K562 (cell line): Measurements from ENCODE around the gene FAM83E. TPM values are rescaled to one million over a fixed set of nuclear protein-coding genes. Genes with fewer than 3 reads are reported as not detected.

Experiments used
- ATAC-seq: fragments of 200-7000 bp; cut with Tn5 transposase; 3 replicates; pipeline ENCODE4 v1.9.1; 2020; ENCODE audit warnings: moderate library complexity
- BruUV-seq: library from RNA; stranded (reverse); fragments of 400-500 nt; replicated peaks from 2 replicates; lab custom pipeline; 2021; lab: Mats Ljungman, UMichigan
- CTCF ChIA-PET: fragments of 300-600 bp; formaldehyde crosslinking; extraction: SDS; loops from one replicate; lab custom pipeline; 2021; ENCODE audit warnings: low intra/inter-chr PET ratio; lab: Yijun Ruan, JAX
- POLR2A ChIA-PET: fragments of 300-600, 350-650 bp; sonication (Branson Sonifier 250); formaldehyde crosslinking; extraction: SDS; loops from one replicate; lab custom pipeline; 2021; ENCODE audit warnings: antibody characterized with exemption, inconsistent platforms; lab: Yijun Ruan, JAX
- DNase-seq, 4 experiments: peaks; one replicate each; pipeline versions ENCODE4 v3.0.0 to v3.0.0-alpha.2; 2011 to 2018; ENCODE audit warnings: low spot score in 3 of 4, mixed read lengths in 3 of 4; ENCODE audit errors: extremely low read depth in 1 of 4
- FAIRE-seq: peaks from 2 replicates; lab custom pipeline; 2011; peaks lifted over from hg19 to GRCh38; lab: Jason Lieb, UNC
- H2AFZ ChIP-seq: 2 replicates; pipeline ENCODE4 v1.6.0; 2011; ENCODE audit warnings: low read depth, low read length, control low read depth, inconsistent platforms
- H3K27ac ChIP-seq: fragments of 200-600 bp; 3 replicates; pipeline ENCODE4 v1.8.0; 2011; ENCODE audit warnings: low read depth, mild to moderate bottlenecking, control low read depth, inconsistent platforms, low read length, moderate library complexity, mixed read lengths; ENCODE audit errors: extremely low read depth
- H3K27me3 ChIP-seq, 2 experiments: fragments of 300-600 bp in 1 of 2; 2 replicates in 1 of 2; 3 replicates in 1 of 2; pipeline versions ENCODE4 v1.6.0 to v1.8.0; 2011; ENCODE audit warnings: inconsistent platforms in 2 of 2, low read length in 2 of 2, mild to moderate bottlenecking in 1 of 2, mixed read lengths in 1 of 2, moderate library complexity in 1 of 2; ENCODE audit not compliant: control insufficient read depth in 2 of 2, insufficient read depth in 2 of 2
- H3K36me3 ChIP-seq: fragments of 300-600 bp; 3 replicates; pipeline ENCODE4 v1.8.0; 2011; ENCODE audit warnings: mild to moderate bottlenecking, low read length, inconsistent platforms; ENCODE audit not compliant: control insufficient read depth, insufficient read depth
- H3K4me1 ChIP-seq, 2 experiments: fragments of 200-600 bp in 1 of 2; replicated peaks in 1 of 2; 2 replicates in 1 of 2; 3 replicates in 1 of 2; pipeline versions ENCODE4 v1.5.1 to v1.8.0; 2011; ENCODE audit warnings: inconsistent platforms in 2 of 2, low read length in 2 of 2, mild to moderate bottlenecking in 1 of 2, mixed read lengths in 1 of 2, moderate library complexity in 1 of 2; ENCODE audit not compliant: control insufficient read depth in 2 of 2, insufficient read depth in 2 of 2
- H3K4me2 ChIP-seq: 2 replicates; pipeline ENCODE4 v1.6.1; 2011; ENCODE audit warnings: low read length, control low read depth, inconsistent platforms, mixed read lengths; ENCODE audit not compliant: insufficient read depth
- H3K4me3 ChIP-seq: fragments of 200-600 bp; sonication (generic), shearing (Covaris generic); 2 replicates; pipeline ENCODE4 v1.5.1; 2016; ENCODE audit warnings: control low read depth, inconsistent platforms
- H3K79me2 ChIP-seq: fragments of 200-600 bp; 3 replicates; pipeline ENCODE4 v1.8.0; 2011; ENCODE audit warnings: low read length, inconsistent platforms; ENCODE audit not compliant: control insufficient read depth, insufficient read depth
- H3K9ac ChIP-seq, 2 experiments: 2 replicates each; pipeline versions ENCODE4 v1.6.0 to v1.6.1; 2011; ENCODE audit warnings: low read depth in 2 of 2, low read length in 2 of 2, control low read depth in 1 of 2, inconsistent platforms in 1 of 2, mild to moderate bottlenecking in 1 of 2, mixed read lengths in 1 of 2; ENCODE audit not compliant: insufficient read depth in 1 of 2
- H3K9me1 ChIP-seq: one replicate; pipeline ENCODE4 v1.6.0; 2011; ENCODE audit warnings: inconsistent platforms, mild to moderate bottlenecking, low read length, moderate library complexity; ENCODE audit not compliant: control insufficient read depth, insufficient read depth
- H3K9me3 ChIP-seq: replicated peaks from 2 replicates; pipeline ENCODE4 v1.5.1; 2011; ENCODE audit warnings: low read depth, low read length, inconsistent platforms; ENCODE audit not compliant: control insufficient read depth, insufficient read depth
- H4K20me1 ChIP-seq: replicated peaks from 2 replicates; pipeline ENCODE4 v1.6.1; 2011; ENCODE audit warnings: low read length, inconsistent platforms, mixed read lengths; ENCODE audit not compliant: control insufficient read depth, insufficient read depth
- BCOR ChIP-seq: fragments of 450-650 bp; IDR thresholded peaks from 2 replicates; pipeline ENCODE4 v1.6.1; 2016
- HDAC2 ChIP-seq: fragments of 450-650 bp; IDR thresholded peaks from 2 replicates; pipeline ENCODE4 v1.6.1; 2016; ENCODE audit warnings: mild to moderate bottlenecking
- KDM1A ChIP-seq, 2 experiments: fragments of 450-650 bp; IDR thresholded peaks; 2 replicates each; pipeline ENCODE4 v1.6.1; 2016; ENCODE audit warnings: mild to moderate bottlenecking in 2 of 2
- NR3C1 ChIP-seq: sonication (generic); formaldehyde crosslinking; IDR thresholded peaks from 2 replicates; pipeline ENCODE4 v1.8.1; 2022; ENCODE audit warnings: missing genetic modification reagents
- POLR3A ChIP-seq: IDR thresholded peaks from 2 replicates; pipeline ENCODE4 v1.6.1; 2011; ENCODE audit warnings: borderline replicate concordance, mild to moderate bottlenecking, moderate library complexity; ENCODE audit not compliant: insufficient read length, insufficient read depth; ENCODE audit errors: extremely low read depth
- POLR3G ChIP-seq: IDR thresholded peaks from 2 replicates; pipeline ENCODE4 v1.6.1; 2011; ENCODE audit not compliant: insufficient read length, insufficient replicate concordance; ENCODE audit errors: extremely low read depth
- POU5F1 ChIP-seq: fragments of 150-350 bp; IDR thresholded peaks from 2 replicates; pipeline ENCODE4 v1.6.1; 2014; ENCODE audit warnings: borderline replicate concordance, low read length, low read depth, mild to moderate bottlenecking; ENCODE audit not compliant: partially characterized antibody
- RAD51 ChIP-seq: fragments of 450-650 bp; IDR thresholded peaks from 2 replicates; pipeline ENCODE4 v1.7.1; 2016; ENCODE audit warnings: low read depth, mild to moderate bottlenecking, borderline replicate concordance
- RBM25 ChIP-seq: fragments of 200-400 bp; formaldehyde crosslinking; IDR thresholded peaks from 2 replicates; pipeline ENCODE4 v1.6.1; 2018; ENCODE audit warnings: low read length, low read depth, moderate library complexity; ENCODE audit not compliant: severe bottlenecking
- SMARCA5 ChIP-seq: fragments of 450-650 bp; IDR thresholded peaks from 2 replicates; pipeline ENCODE4 v1.6.1; 2016
- SREBF1 ChIP-seq: fragments of 150-350 bp; IDR thresholded peaks from 2 replicates; pipeline ENCODE4 v1.6.1; 2014; ENCODE audit warnings: antibody characterized with exemption, low read depth, low read length, borderline replicate concordance
- TBL1XR1 ChIP-seq, 2 experiments: IDR thresholded peaks; 2 replicates each; pipeline ENCODE4 v1.6.1; 2012; ENCODE audit warnings: improper control_type of control experiment in 2 of 2, low read length in 2 of 2, mild to moderate bottlenecking in 1 of 2
- ZNF140 ChIP-seq: fragments of 250-450 bp; sonication (Bioruptor Pico); IDR thresholded peaks from 2 replicates; pipeline ENCODE4 v1.8.0; 2021; ENCODE audit warnings: moderate library complexity, mild to moderate bottlenecking, inconsistent platforms
- ZNF282 ChIP-seq: sonication (generic); formaldehyde crosslinking; IDR thresholded peaks from 2 replicates; pipeline ENCODE4 v1.8.1; 2023; ENCODE audit warnings: missing genetic modification reagents
- WGBS: fragments of 100-300 bp; shearing (Covaris generic); methylation state at CpG from one replicate; pipeline ENCODE4 v1.1.6; 2016; ENCODE audit warnings: low coverage, mixed read lengths; ENCODE audit not compliant: insufficient coverage; ENCODE audit errors: missing lambda C conversion rate; 5-methylcytosine and 5-hydroxymethylcytosine counted together
- in situ Hi-C: fragments of 300-500 bp; cut with MboI; formaldehyde crosslinking; loops from 4 replicates; pipeline ENCODE4 v1.15.0; 2018; ENCODE audit warnings: inconsistent platforms, mixed read lengths
- intact Hi-C: fragments of 100-400 bp; cut with micrococcal nuclease; formaldehyde crosslinking; loops from 2 replicates; pipeline ENCODE4 v1.14.2; 2022
- polyA plus RNA-seq, 8 experiments: library from polyadenylated mRNA; depleted of rRNA in 4 of 8; stranded (reverse) in 5 of 8; unstranded in 3 of 8; fragments of >200 nt; fragmentation: Nextera tagmentation in 2 of 8; fragmentation: Illumina TruSeq in 1 of 8; extraction: Ambion mirVana in 2 of 8; extraction: Trizol in 1 of 8; gene quantifications; 2 replicates each; pipeline versions ENCODE4 v1.2.1 to v1.2.3, GENCODE V29; 2011 to 2014; ENCODE audit warnings: inconsistent platforms in 1 of 8, missing spikeins in 1 of 8
- total RNA-seq, 7 experiments: library from RNA; depleted of rRNA in 6 of 7; stranded (reverse); fragments of >200 nt in 6 of 7; fragmentation: Illumina TruSeq in 2 of 7; extraction: Trizol in 2 of 7; gene quantifications; 2 replicates each; pipeline versions ENCODE4 v1.2.1 to v1.2.3, GENCODE V29; 2011 to 2021; ENCODE audit warnings: low replicate concordance in 1 of 7
- TF ChIP-seq, protein P1 (sequence below): sonication (generic); formaldehyde crosslinking; IDR thresholded peaks from 2 replicates; pipeline ENCODE4 v1.4.0; 2020; ENCODE audit warnings: mild to moderate bottlenecking, missing genetic modification reagents
- TF ChIP-seq, protein P2 (sequence below): fragments of 450-650 bp; IDR thresholded peaks from 2 replicates; pipeline ENCODE4 v1.6.1; 2016; ENCODE audit warnings: antibody characterized with exemption

The FAM83E gene
- total and polyA plus RNA-seq, 9 of the 15 experiments (the other 6 are each of a cell fraction or from before 2014, with no cell fraction given) = 0.15 to 0.87 (median 0.29) TPM; not detected in 4

DNA sequence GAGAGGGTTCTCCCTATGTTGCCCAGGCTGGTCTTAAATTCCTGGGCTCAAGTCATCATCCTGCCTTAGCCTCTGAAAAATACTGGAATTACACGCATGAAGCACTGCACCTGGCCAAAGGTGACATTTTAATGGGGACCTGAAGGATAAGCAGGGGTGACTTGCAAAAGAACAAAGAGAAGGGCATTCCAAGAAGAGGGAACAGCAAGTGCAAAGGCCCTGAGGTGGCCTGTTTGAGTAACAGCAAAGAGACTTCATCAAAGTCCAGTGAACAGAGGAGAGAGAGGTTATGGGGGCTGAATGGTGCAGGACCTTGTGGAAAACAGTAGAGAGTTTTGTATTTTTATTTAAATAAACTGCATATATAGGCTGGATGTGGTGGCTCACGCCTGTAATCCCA is 27.0 kb upstream of the FAM83E start:
- ChIA-PET CTCF (no interaction called here), POLR2A (interaction anchor here (0.8 to 1.1 kb wide), 2 partner anchors 34 to 342 kb away, joined by 3 read pairs; no protein-coding TSS in a partner anchor)
- 0 out of 2 replicates have a peak, but pooled peaks cover 4% of the 10 kb centered on the region for H4K20me1 ChIP-seq
- no peak overlapping the region for H3K4me2 ChIP-seq
- FAIRE-seq (no peak), ATAC-seq (no peak), DNase-seq (no peak)
- no peak overlapping the region for H3K27ac ChIP-seq
- H3K4me1 ChIP-seq = peaks cover 29 to 55% of the 10 kb centered on the region in 2 experiments
- peaks cover 18% of the 10 kb centered on the region; the same call in 2 of the 3 replicates for H3K79me2 ChIP-seq
- no peaks in the 10 kb centered on the region for H3K36me3 ChIP-seq
- BruUV-seq = no TSS peak
- no peaks in the 10 kb centered on the region for H3K9me3 ChIP-seq
- TF ChIP-seq SREBF1 = no peak
- TF ChIP-seq RBM25 = peak; percentile 69
- TF ChIP-seq KDM1A (IDR thresholded peaks at IDR 0.05) = peak; percentile 41 to 63; a peak in 3 of 4 replicates
- TF ChIP-seq, protein P1, sequence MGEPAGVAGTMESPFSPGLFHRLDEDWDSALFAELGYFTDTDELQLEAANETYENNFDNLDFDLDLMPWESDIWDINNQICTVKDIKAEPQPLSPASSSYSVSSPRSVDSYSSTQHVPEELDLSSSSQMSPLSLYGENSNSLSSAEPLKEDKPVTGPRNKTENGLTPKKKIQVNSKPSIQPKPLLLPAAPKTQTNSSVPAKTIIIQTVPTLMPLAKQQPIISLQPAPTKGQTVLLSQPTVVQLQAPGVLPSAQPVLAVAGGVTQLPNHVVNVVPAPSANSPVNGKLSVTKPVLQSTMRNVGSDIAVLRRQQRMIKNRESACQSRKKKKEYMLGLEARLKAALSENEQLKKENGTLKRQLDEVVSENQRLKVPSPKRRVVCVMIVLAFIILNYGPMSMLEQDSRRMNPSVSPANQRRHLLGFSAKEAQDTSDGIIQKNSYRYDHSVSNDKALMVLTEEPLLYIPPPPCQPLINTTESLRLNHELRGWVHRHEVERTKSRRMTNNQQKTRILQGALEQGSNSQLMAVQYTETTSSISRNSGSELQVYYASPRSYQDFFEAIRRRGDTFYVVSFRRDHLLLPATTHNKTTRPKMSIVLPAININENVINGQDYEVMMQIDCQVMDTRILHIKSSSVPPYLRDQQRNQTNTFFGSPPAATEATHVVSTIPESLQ (CRISPR knock-in tag) = no peak
- TF ChIP-seq ZNF140 (CRISPR knock-in tag) = no peak
- peak; percentile 82 for TF ChIP-seq BCOR
- TF ChIP-seq ZNF282 (CRISPR knock-in tag) = no peak
- TF ChIP-seq POLR3A = no peak
- no peak for TF ChIP-seq POU5F1
- TF ChIP-seq HDAC2 = 0 out of 2 replicates have a peak, but pooled peaks have one; percentile 25
- TF ChIP-seq NR3C1 (CRISPR knock-in tag) = no peak
- no peak for TF ChIP-seq TBL1XR1 (IDR thresholded peaks at IDR 0.05; ENCODE audit: low read length in 2 of 2)
- no peak for TF ChIP-seq POLR3G
- TF ChIP-seq, protein P2, sequence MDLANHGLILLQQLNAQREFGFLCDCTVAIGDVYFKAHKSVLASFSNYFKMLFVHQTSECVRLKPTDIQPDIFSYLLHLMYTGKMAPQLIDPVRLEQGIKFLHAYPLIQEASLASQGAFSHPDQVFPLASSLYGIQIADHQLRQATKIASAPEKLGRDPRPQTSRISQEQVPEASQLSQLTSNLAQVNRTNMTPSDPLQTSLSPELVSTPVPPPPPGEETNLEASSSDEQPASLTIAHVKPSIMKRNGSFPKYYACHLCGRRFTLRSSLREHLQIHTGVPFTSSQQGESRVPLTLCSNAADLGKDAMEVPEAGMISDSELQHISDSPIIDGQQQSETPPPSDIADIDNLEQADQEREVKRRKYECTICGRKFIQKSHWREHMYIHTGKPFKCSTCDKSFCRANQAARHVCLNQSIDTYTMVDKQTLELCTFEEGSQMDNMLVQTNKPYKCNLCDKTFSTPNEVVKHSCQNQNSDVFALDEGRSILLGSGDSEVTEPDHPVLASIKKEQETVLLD = no peak
- 0 out of 2 replicates have a peak, but pooled peaks have one; percentile 37 for TF ChIP-seq SMARCA5
- no peak for TF ChIP-seq RAD51
- intact Hi-C loops = no loop called here
- no peak overlapping the region for H3K9ac ChIP-seq
- in situ Hi-C loops = loop anchor here (5.0 to 10.0 kb wide), 2 partner anchors 195 to 333 kb away; partner anchors contain the start of gene HSD17B14
- 93% methylated on average over 2 of the region's 2 CpGs for WGBS
- H3K9me1 ChIP-seq = no peaks in the 10 kb centered on the region
- no peaks in the 10 kb centered on the region for H3K27me3 ChIP-seq
- H3K4me3 ChIP-seq = no peak overlapping the region
- no peak overlapping the region for H2AFZ ChIP-seq
